ENCODE data around the gene GPBAR1. TPM values are rescaled to one million over a fixed set of nuclear protein-coding genes. Genes with fewer than 3 reads are reported as not detected.

The GPBAR1 gene
- total RNA-seq, 1 experiment from 2014 or later = not detected

- DNase-seq (ENCODE audit: low spot score) = no peak
Observed at GRCh38 chr2:218244665-218245064, 16.1 kb upstream of the GPBAR1 start.

- no peak for DNase-seq (ENCODE audit: low spot score)
Observed at GRCh38 chr2:218245214-218245613, 15.6 kb upstream of the GPBAR1 start.

- no peak for DNase-seq (ENCODE audit: low spot score)
Observed at GRCh38 chr2:218249691-218250090, 11.1 kb upstream of the GPBAR1 start.

GRCh38 chr2:218252509-218253231 lies 8.1 kb upstream of the GPBAR1 start:
- no peak for DNase-seq (ENCODE audit: low spot score)

GRCh38 chr2:218253232-218253625 lies 7.6 kb upstream of the GPBAR1 start:
- DNase-seq (ENCODE audit: low spot score) = no peak

GRCh38 chr2:218255446-218255845 lies 5.4 kb upstream of the GPBAR1 start:
- DNase-seq (ENCODE audit: low spot score) = peak; percentile 25

- DNase-seq (ENCODE audit: low spot score) = no peak
Observed at GRCh38 chr2:218256612-218257350, 4.0 kb upstream of the GPBAR1 start.

GRCh38 chr2:218257390-218257981 lies 3.3 kb upstream of the GPBAR1 start:
- peak; percentile 18 for DNase-seq (ENCODE audit: low spot score)

- DNase-seq (ENCODE audit: low spot score) = no peak
Observed at GRCh38 chr2:218259099-218259961, 1.5 kb upstream of the GPBAR1 start.

- DNase-seq (ENCODE audit: low spot score) = no peak
Observed at GRCh38 chr2:218260166-218260565, 649 bp upstream of the GPBAR1 start.

GRCh38 chr2:218261423-218262236 lies 815 bp downstream of the GPBAR1 start:
- DNase-seq (ENCODE audit: low spot score) = no peak

- DNase-seq (ENCODE audit: low spot score) = no peak
Observed at GRCh38 chr2:218262237-218262600, 1.4 kb downstream of the GPBAR1 start.

GRCh38 chr2:218262631-218263586 lies 2.1 kb downstream of the GPBAR1 start:
- no peak for DNase-seq (ENCODE audit: low spot score)

- no peak for DNase-seq (ENCODE audit: low spot score)
Observed at GRCh38 chr2:218263817-218264641, 3.2 kb downstream of the GPBAR1 start.

- DNase-seq (ENCODE audit: low spot score) = no peak
Observed at GRCh38 chr2:218264773-218265561, 4.2 kb downstream of the GPBAR1 start.

GRCh38 chr2:218265626-218266025 lies 4.8 kb downstream of the GPBAR1 start:
- no peak for DNase-seq (ENCODE audit: low spot score)

GRCh38 chr2:218266316-218266979 lies 5.6 kb downstream of the GPBAR1 start:
- DNase-seq (ENCODE audit: low spot score) = no peak

GRCh38 chr2:218267259-218267658 lies 6.4 kb downstream of the GPBAR1 start:
- DNase-seq (ENCODE audit: low spot score) = no peak

Measured in A172 (cell line).